ENCODE data around the gene BCL2L1.
"Not testable (repeated sequence)": the region's sequence is repeated elsewhere in the genome, so short reads cannot be mapped to it uniquely, and the experiment has no call there.

- not testable (repeated sequence) for TF ChIP-seq POLR2A, CTCF (IDR thresholded peaks at IDR 0.05)
Observed at GRCh38 chr20:31648104-31648503, 74.6 kb downstream of the BCL2L1 start.

Data from vagina (tissue), 2 donors.